Endothelial cell of umbilical vein (primary cell): ENCODE measurements around the gene RPS21. TPM values are rescaled to one million over a fixed set of nuclear protein-coding genes. Genes with fewer than 3 reads are reported as not detected.

ENCODE experiments used
- BruUV-seq: library from RNA; stranded (reverse); fragments of 400-500 nt; replicated peaks from 2 replicates; lab custom pipeline; 2021; lab: Mats Ljungman, UMichigan
- CTCF ChIA-PET: fragments of 300-600, 350-600 bp; sonication (Branson Sonifier 250); formaldehyde crosslinking; loops from one replicate; lab custom pipeline; 2021; ENCODE audit warnings: antibody characterized with exemption, inconsistent platforms; lab: Charles Lee
- POLR2A ChIA-PET: fragments of 300-600, 350-600 bp; sonication (Branson Sonifier 250); formaldehyde crosslinking; loops from one replicate; lab custom pipeline; 2021; ENCODE audit warnings: antibody characterized with exemption, inconsistent platforms; lab: Charles Lee
- DNase-seq: peaks from one replicate; pipeline ENCODE4 v3.0.0-alpha.2; 2011; ENCODE audit warnings: low read depth, low spot score
- FAIRE-seq: peaks from 2 replicates; lab custom pipeline; 2011; peaks lifted over from hg19 to GRCh38; lab: Jason Lieb, UNC
- H2AFZ ChIP-seq: 2 replicates; pipeline ENCODE4 v1.6.0; 2012; ENCODE audit warnings: low read depth, low read length, control low read depth, inconsistent platforms
- H3K27ac ChIP-seq: 2 replicates; pipeline ENCODE4 v1.5.1; 2011; ENCODE audit warnings: low read depth, mild to moderate bottlenecking, control low read depth, low read length, moderate library complexity; ENCODE audit not compliant: insufficient read depth
- H3K27me3 ChIP-seq, 2 experiments: 2 replicates each; pipeline versions ENCODE4 v1.6.0 to v1.6.1; 2011; ENCODE audit warnings: low read length in 2 of 2, mixed read lengths in 1 of 2; ENCODE audit not compliant: control insufficient read depth in 2 of 2, insufficient read depth in 2 of 2
- H3K36me3 ChIP-seq, 2 experiments: 2 replicates in 1 of 2; 3 replicates in 1 of 2; pipeline ENCODE4 v1.5.1; 2011; ENCODE audit warnings: low read length in 2 of 2, mild to moderate bottlenecking in 1 of 2, moderate library complexity in 1 of 2; ENCODE audit not compliant: control insufficient read depth in 2 of 2, insufficient read depth in 2 of 2; ENCODE audit errors: extremely low read depth in 1 of 2
- H3K4me1 ChIP-seq: 3 replicates; pipeline ENCODE4 v1.5.1; 2011; ENCODE audit warnings: mild to moderate bottlenecking, low read length; ENCODE audit not compliant: control insufficient read depth, insufficient read depth; ENCODE audit errors: extremely low read depth
- H3K4me2 ChIP-seq: 2 replicates; pipeline ENCODE4 v1.6.1; 2011; ENCODE audit warnings: low read length, control low read depth, mixed read lengths; ENCODE audit not compliant: insufficient read depth
- H3K4me3 ChIP-seq, 3 experiments: fragments of 200-600 bp in 1 of 3; sonication (generic), shearing (Covaris generic) in 1 of 3; replicated peaks in 1 of 3; 2 replicates each; pipeline ENCODE4 v1.5.1; 2011 to 2016; ENCODE audit warnings: control low read depth in 3 of 3, low read length in 3 of 3, mild to moderate bottlenecking in 2 of 3, inconsistent platforms in 1 of 3, low read depth in 1 of 3, moderate library complexity in 1 of 3; ENCODE audit not compliant: insufficient read depth in 1 of 3
- H3K79me2 ChIP-seq: 2 replicates; pipeline ENCODE4 v1.6.0; 2012; ENCODE audit warnings: low read length, inconsistent platforms; ENCODE audit not compliant: control insufficient read depth, insufficient read depth
- H3K9ac ChIP-seq: replicated peaks from 2 replicates; pipeline ENCODE3; 2011; ENCODE audit warnings: low read length, control low read depth; ENCODE audit not compliant: insufficient read depth; ENCODE audit errors: extremely low read depth
- H3K9me1 ChIP-seq: replicated peaks from 3 replicates; pipeline ENCODE4 v1.6.0; 2011; ENCODE audit warnings: mild to moderate bottlenecking, low read length; ENCODE audit not compliant: control insufficient read depth, insufficient read depth; ENCODE audit errors: extremely low read depth
- H3K9me3 ChIP-seq: replicated peaks from 2 replicates; pipeline ENCODE4 v1.5.1; 2012; ENCODE audit warnings: low read length, inconsistent platforms; ENCODE audit not compliant: control insufficient read depth, insufficient read depth
- H4K20me1 ChIP-seq: replicated peaks from 2 replicates; pipeline ENCODE3; 2011; ENCODE audit warnings: mild to moderate bottlenecking, low read length; ENCODE audit not compliant: control insufficient read depth, insufficient read depth; ENCODE audit errors: extremely low read depth
- CTCF ChIP-seq, 2 donors: IDR thresholded peaks; 1 replicate in 1 of 2; 2 replicates in 1 of 2; pipeline ENCODE4 v1.5.1; 2011; ENCODE audit warnings: low read length in 2 of 2, mild to moderate bottlenecking in 2 of 2, moderate library complexity in 2 of 2, control low read depth in 1 of 2, inconsistent platforms in 1 of 2, low read depth in 1 of 2; ENCODE audit not compliant: insufficient read depth in 1 of 2; ENCODE audit errors: extremely low read depth in 1 of 2
- EZH2 ChIP-seq: IDR thresholded peaks from 2 replicates; pipeline ENCODE4 v1.6.1; 2012; ENCODE audit warnings: borderline replicate concordance, low read depth, mild to moderate bottlenecking, moderate library complexity, low read length, inconsistent platforms; ENCODE audit not compliant: severe bottlenecking
- FOS ChIP-seq: IDR thresholded peaks from 2 replicates; pipeline ENCODE4 v1.6.1; 2011; ENCODE audit warnings: mild to moderate bottlenecking, low read length, moderate library complexity, borderline replicate concordance; ENCODE audit not compliant: insufficient read depth
- GATA2 ChIP-seq: IDR thresholded peaks from 2 replicates; pipeline ENCODE4 v1.7.0; 2011; ENCODE audit warnings: low read depth, mild to moderate bottlenecking, moderate library complexity, mixed read lengths, low read length; ENCODE audit not compliant: insufficient read length, insufficient read depth
- JUN ChIP-seq: IDR thresholded peaks from 2 replicates; pipeline ENCODE4 v1.6.1; 2011; ENCODE audit warnings: borderline replicate concordance, low read depth; ENCODE audit not compliant: insufficient read length, insufficient read depth
- MYC ChIP-seq: IDR thresholded peaks from one replicate; pipeline ENCODE4 v1.6.1; 2011; ENCODE audit warnings: mild to moderate bottlenecking, low read depth, low read length
- POLR2A ChIP-seq: IDR thresholded peaks from 2 replicates; pipeline ENCODE4 v1.6.1; 2012; ENCODE audit warnings: low read depth, mild to moderate bottlenecking, control low read depth, low read length
- POLR2AphosphoS5 ChIP-seq: IDR thresholded peaks from 2 replicates; pipeline ENCODE4 v1.6.1; 2012; ENCODE audit warnings: low read depth, mild to moderate bottlenecking, control low read depth, low read length, moderate library complexity; ENCODE audit not compliant: insufficient read depth
- dilution Hi-C: fragments of 300-500 bp; cut with MboI; formaldehyde crosslinking; loops from one replicate; pipeline ENCODE4 v1.15.0; 2019; ENCODE audit warnings: low sequenced_read_pairs; ENCODE audit not compliant: extremely low pct_ligation_motif_present
- intact Hi-C: fragments of 100-400 bp; cut with micrococcal nuclease; formaldehyde crosslinking; loops from one replicate; pipeline ENCODE4 v1.10.0; 2022
- polyA plus RNA-seq, 4 experiments: library from polyadenylated mRNA; depleted of rRNA in 3 of 4; stranded (reverse) in 3 of 4; unstranded in 1 of 4; fragments of >200 nt; gene quantifications; 2 replicates each; pipeline versions ENCODE4 v1.2.1 to v1.2.3, GENCODE V29; 2011 to 2012; ENCODE audit warnings: missing spikeins in 1 of 4
- total RNA-seq: library from RNA; stranded (reverse); gene quantifications from 2 replicates; pipeline ENCODE4 v1.2.3, GENCODE V29; 2021
- TF ChIP-seq, protein P1 (sequence below): IDR thresholded peaks from 2 replicates; pipeline ENCODE4 v1.6.1; 2011; ENCODE audit not compliant: insufficient read depth, insufficient read length

RPS21 gene
- total and polyA plus RNA-seq, 2 donors (not counting 3 experiments of a cell fraction or from before 2014, with no cell fraction given), result 1,644 to 7,710 TPM

- POLR2A ChIA-PET, result no interaction called here
- Histone ChIP-seq H3K4me3 (peak overlapping the region in 2 of 3 experiments; percentile 17 to 68), H3K27me3 (no peaks in the 10 kb centered on the region), H3K4me2 (peak overlapping the region; percentile 47), H3K4me1 (peaks cover 11% of the 10 kb centered on the region), H3K9ac (no peak overlapping the region), H3K27ac (no peak overlapping the region), H3K36me3 (no peaks in the 10 kb centered on the region), H4K20me1 (no peaks in the 10 kb centered on the region), H3K79me2 (peaks cover 7% of the 10 kb centered on the region), H3K9me1 (no peaks in the 10 kb centered on the region), H2AFZ (no peak overlapping the region), H3K9me3 (no peaks in the 10 kb centered on the region)
- DNase-seq (no peak), FAIRE-seq (no peak)
- TF ChIP-seq POLR2AphosphoS5, result no peak
- no peak for TF ChIP-seq MYC
- TF ChIP-seq, protein P1, sequence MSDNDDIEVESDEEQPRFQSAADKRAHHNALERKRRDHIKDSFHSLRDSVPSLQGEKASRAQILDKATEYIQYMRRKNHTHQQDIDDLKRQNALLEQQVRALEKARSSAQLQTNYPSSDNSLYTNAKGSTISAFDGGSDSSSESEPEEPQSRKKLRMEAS, result no peak
- TF ChIP-seq FOS, result no peak
- no peak for TF ChIP-seq CTCF (IDR thresholded peaks at IDR 0.05; ENCODE audit: extremely low read depth in 1 of 2, insufficient read depth in 1 of 2, low read depth in 1 of 2, low read length in 2 of 2)
- TF ChIP-seq JUN, result no peak
- TF ChIP-seq GATA2, result no peak
- no peak for TF ChIP-seq EZH2
- no peak for TF ChIP-seq POLR2A
- CTCF ChIA-PET, result interaction anchor here (1.0 kb wide), 1 partner anchor 23 kb away, joined by 5 read pairs; no protein-coding TSS in a partner anchor
- intact Hi-C loops (loop anchor here (1.0 to 5.0 kb wide), 3 partner anchors 49 to 211 kb away; partner anchors contain the start of gene ADRM1), dilution Hi-C loops (no loop called here)
- no TSS peak for BruUV-seq
Measured at GRCh38 chr20:62405981-62406513, 19.1 kb downstream of the RPS21 start.
